Measurements from ENCODE around the gene RAPGEFL1.

The RAPGEFL1 gene

GRCh38 chr17:40173091-40173777 lies 4.0 kb upstream of the RAPGEFL1 start:
- no peak overlapping the region for H3K4me3 ChIP-seq (replicated peaks in 1 of 2; ENCODE audit: low read depth in 2 of 2, low read length in 2 of 2)
- no peak for TF ChIP-seq CTCF (IDR thresholded peaks at IDR 0.05; ENCODE audit: low read depth, low read length)
- no peak for DNase-seq (ENCODE audit: low read depth in 2 of 2)

- no peak for TF ChIP-seq CTCF (IDR thresholded peaks at IDR 0.05; ENCODE audit: low read depth, low read length)
- no peak for DNase-seq (ENCODE audit: low read depth in 2 of 2)
- H3K4me3 ChIP-seq (replicated peaks in 1 of 2; ENCODE audit: low read depth in 2 of 2, low read length in 2 of 2) = no peak overlapping the region
Measured at GRCh38 chr17:40173778-40174135, 3.5 kb upstream of the RAPGEFL1 start.

GRCh38 chr17:40174514-40174913 lies 2.8 kb upstream of the RAPGEFL1 start:
- H3K4me3 ChIP-seq (replicated peaks in 1 of 2; ENCODE audit: low read depth in 2 of 2, low read length in 2 of 2) = no peak overlapping the region
- no peak for DNase-seq (ENCODE audit: low read depth in 2 of 2)
- TF ChIP-seq CTCF (IDR thresholded peaks at IDR 0.05; ENCODE audit: low read depth, low read length) = no peak

GRCh38 chr17:40175928-40176753 lies 1.1 kb upstream of the RAPGEFL1 start:
- no peak for TF ChIP-seq CTCF (IDR thresholded peaks at IDR 0.05; ENCODE audit: low read depth, low read length)
- no peak overlapping the region for H3K4me3 ChIP-seq (replicated peaks in 1 of 2; ENCODE audit: low read depth in 2 of 2, low read length in 2 of 2)
- DNase-seq (ENCODE audit: low read depth in 2 of 2) = no peak

GRCh38 chr17:40176754-40177110 lies 538 bp upstream of the RAPGEFL1 start:
- no peak for DNase-seq (ENCODE audit: low read depth in 2 of 2)
- no peak for TF ChIP-seq CTCF (IDR thresholded peaks at IDR 0.05; ENCODE audit: low read depth, low read length)
- H3K4me3 ChIP-seq (replicated peaks in 1 of 2; ENCODE audit: low read depth in 2 of 2, low read length in 2 of 2) = no peak overlapping the region

- TF ChIP-seq CTCF (IDR thresholded peaks at IDR 0.05; ENCODE audit: low read depth, low read length) = no peak
- H3K4me3 ChIP-seq (replicated peaks in 1 of 2; ENCODE audit: low read depth in 2 of 2, low read length in 2 of 2) = no peak overlapping the region
- DNase-seq (ENCODE audit: low read depth in 2 of 2) = no peak
Measured at GRCh38 chr17:40178021-40178601, 841 bp downstream of the RAPGEFL1 start.
